Prostate gland (tissue), 2 donors: ENCODE measurements around the gene LRBA. TPM values are rescaled to one million over a fixed set of nuclear protein-coding genes. Genes with fewer than 3 reads are reported as not detected.
A peak's percentile ranks its signal among the peaks of the same experiment; 100 is the strongest.

Experiments used
- DNase-seq: peaks from one replicate; pipeline ENCODE4 v3.0.0-alpha.2; 2019; ENCODE audit warnings: low spot score
- H3K27ac ChIP-seq, 2 donors: fragments of 200-600 bp; sonication (generic); 2 replicates each; pipeline ENCODE4 v1.5.1; 2017 to 2019
- H3K27me3 ChIP-seq: fragments of 200-600 bp; sonication (generic); replicated peaks from 2 replicates; pipeline ENCODE4 v1.5.1; 2019; ENCODE audit not compliant: insufficient read depth
- H3K36me3 ChIP-seq, 2 donors: fragments of 200-600 bp; sonication (generic); 1 replicate in 1 of 2; 2 replicates in 1 of 2; pipeline versions ENCODE4 v1.5.1 to v1.8.1; 2017 to 2019
- H3K4me1 ChIP-seq: fragments of 200-600 bp; sonication (generic); replicated peaks from 2 replicates; pipeline ENCODE4 v1.5.1; 2019
- H3K4me3 ChIP-seq, 2 donors: fragments of 200-600 bp; sonication (generic); 2 replicates each; pipeline ENCODE4 v1.5.1; 2017 to 2019
- H3K9me3 ChIP-seq: fragments of 200-600 bp; sonication (generic); 2 replicates; pipeline ENCODE4 v1.5.1; 2017
- CTCF ChIP-seq, 4 experiments: fragments of 200-600 bp in 2 of 4; fragments of 450-650 bp in 2 of 4; sonication (generic) in 2 of 4; IDR thresholded peaks; 1 replicate in 3 of 4; 2 replicates in 1 of 4; pipeline ENCODE4 v1.5.1; 2016 to 2019; ENCODE audit warnings: antibody characterized with exemption in 4 of 4, mild to moderate bottlenecking in 2 of 4, moderate library complexity in 2 of 4
- POLR2A ChIP-seq: fragments of 450-650 bp; IDR thresholded peaks from one replicate; pipeline ENCODE4 v1.6.1; 2016; ENCODE audit warnings: antibody characterized with exemption, mild to moderate bottlenecking
- POLR2AphosphoS5 ChIP-seq: sonication (generic); formaldehyde crosslinking; IDR thresholded peaks from one replicate; pipeline ENCODE4 v1.6.1; 2017; ENCODE audit warnings: antibody characterized with exemption
- WGBS: methylation state at CpG from one replicate; pipeline ENCODE4 v1.1.5; 2018; 5-methylcytosine and 5-hydroxymethylcytosine counted together
- intact Hi-C: fragments of 100-400 bp; cut with DNase I; formaldehyde crosslinking; loops from one replicate; pipeline ENCODE4 v1.14.2; 2022
- total RNA-seq, 2 donors: library from RNA; depleted of rRNA; stranded (reverse); fragments of >200 nt; gene quantifications; one replicate each; pipeline ENCODE4 v1.1.0, GENCODE V29; 2016

LRBA gene
- total RNA-seq, 2 donors from 2014 or later, result 69.8 to 79.8 TPM

- intact Hi-C loops, result no loop called here
- H3K36me3 ChIP-seq, result no peaks in the 10 kb centered on the region
- H3K4me3 ChIP-seq, result no peak overlapping the region
- WGBS, result 97% methylated on average over 2 of the region's 2 CpGs
- TF ChIP-seq POLR2A, result no peak
- TF ChIP-seq CTCF (IDR thresholded peaks at IDR 0.05), result no peak
- TF ChIP-seq POLR2AphosphoS5, result no peak
- no peak for DNase-seq
- no peak overlapping the region for H3K27ac ChIP-seq
- no peaks in the 10 kb centered on the region for H3K4me1 ChIP-seq
- no peaks in the 10 kb centered on the region for H3K9me3 ChIP-seq
- no peaks in the 10 kb centered on the region for H3K27me3 ChIP-seq
Observed at GRCh38 chr4:150343796-150344195, 671.3 kb downstream of the LRBA start.

- Histone ChIP-seq H3K27ac (no peak overlapping the region), H3K9me3 (no peaks in the 10 kb centered on the region), H3K27me3 (no peaks in the 10 kb centered on the region), H3K4me1 (no peaks in the 10 kb centered on the region), H3K4me3 (no peak overlapping the region), H3K36me3 (no peaks in the 10 kb centered on the region)
- TF ChIP-seq POLR2A (no peak), CTCF (IDR thresholded peaks at IDR 0.05) (no peak), POLR2AphosphoS5 (no peak)
- intact Hi-C loops, result no loop called here
- peak; percentile 10 for DNase-seq
- WGBS, result 55% methylated on average over 2 of the region's 2 CpGs
Observed at GRCh38 chr4:150342945-150343344, 672.1 kb downstream of the LRBA start.

DNA sequence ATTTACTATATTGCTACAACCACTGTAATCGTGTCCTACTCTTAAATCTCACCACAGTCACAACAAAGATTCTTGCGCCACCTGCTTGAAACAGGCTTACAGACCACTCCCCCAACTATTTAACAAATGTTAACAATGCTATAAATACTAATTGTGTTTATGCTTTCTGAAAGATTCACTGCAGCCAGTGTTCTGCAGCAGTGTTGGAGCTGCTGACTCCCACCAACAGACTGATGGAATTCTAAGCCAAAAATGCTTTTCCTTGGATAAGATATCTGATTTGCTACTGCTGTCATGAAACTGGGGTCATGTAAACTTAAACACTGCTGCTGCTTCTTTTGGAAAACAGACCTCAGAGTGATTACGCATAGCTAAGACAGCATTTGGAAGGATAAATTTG, 677.4 kb downstream of the LRBA start:
- Histone ChIP-seq H3K27me3 (no peaks in the 10 kb centered on the region), H3K4me3 (no peak overlapping the region), H3K4me1 (no peaks in the 10 kb centered on the region), H3K36me3 (no peaks in the 10 kb centered on the region), H3K27ac (no peak overlapping the region), H3K9me3 (no peaks in the 10 kb centered on the region)
- intact Hi-C loops, result no loop called here
- DNase-seq, result no peak
- TF ChIP-seq POLR2A (no peak), POLR2AphosphoS5 (no peak), CTCF (IDR thresholded peaks at IDR 0.05) (no peak)
- WGBS, result 36% methylated on average over 3 of the region's 3 CpGs

- H3K36me3 ChIP-seq, result no peaks in the 10 kb centered on the region
- H3K27me3 ChIP-seq, result no peaks in the 10 kb centered on the region
- no peak overlapping the region for H3K27ac ChIP-seq
- intact Hi-C loops, result no loop called here
- 82% methylated on average over 5 of the region's 5 CpGs for WGBS
- H3K4me1 ChIP-seq, result no peaks in the 10 kb centered on the region
- no peak for TF ChIP-seq POLR2AphosphoS5
- no peak for TF ChIP-seq CTCF (IDR thresholded peaks at IDR 0.05)
- TF ChIP-seq POLR2A, result no peak
- no peak for DNase-seq
- H3K4me3 ChIP-seq, result no peak overlapping the region
- no peaks in the 10 kb centered on the region for H3K9me3 ChIP-seq
Observed at GRCh38 chr4:150336676-150337412, 678.2 kb downstream of the LRBA start.

GRCh38 chr4:150332961-150333360, 682.1 kb downstream of the LRBA start:
- Histone ChIP-seq H3K27me3 (no peaks in the 10 kb centered on the region), H3K4me1 (no peaks in the 10 kb centered on the region), H3K4me3 (no peak overlapping the region), H3K36me3 (no peaks in the 10 kb centered on the region), H3K27ac (no peak overlapping the region), H3K9me3 (no peaks in the 10 kb centered on the region)
- no peak for DNase-seq
- intact Hi-C loops, result no loop called here
- TF ChIP-seq POLR2A (no peak), POLR2AphosphoS5 (no peak), CTCF (IDR thresholded peaks at IDR 0.05) (no peak)
